ENCODE measurements around the gene USP11.

DNA sequence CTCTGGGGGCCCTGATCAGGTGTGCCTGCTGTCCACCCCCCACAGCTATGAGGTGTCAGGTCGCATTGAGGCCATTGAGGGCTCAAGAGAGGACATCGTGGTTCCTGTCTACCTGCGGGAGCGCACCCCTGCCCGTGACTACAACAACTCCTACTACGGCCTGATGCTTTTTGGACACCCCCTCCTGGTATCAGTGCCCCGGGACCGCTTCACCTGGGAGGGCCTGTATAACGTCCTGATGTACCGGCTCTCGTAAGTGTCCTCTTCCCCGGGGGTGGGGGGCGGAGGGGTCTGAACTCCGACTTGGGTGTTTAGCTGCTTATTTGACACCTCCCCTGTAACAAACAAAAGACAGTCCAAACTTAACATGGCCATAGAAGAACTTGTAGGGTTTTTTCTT lies 10.5 kb downstream of the USP11 start:
- TF ChIP-seq, protein P1, sequence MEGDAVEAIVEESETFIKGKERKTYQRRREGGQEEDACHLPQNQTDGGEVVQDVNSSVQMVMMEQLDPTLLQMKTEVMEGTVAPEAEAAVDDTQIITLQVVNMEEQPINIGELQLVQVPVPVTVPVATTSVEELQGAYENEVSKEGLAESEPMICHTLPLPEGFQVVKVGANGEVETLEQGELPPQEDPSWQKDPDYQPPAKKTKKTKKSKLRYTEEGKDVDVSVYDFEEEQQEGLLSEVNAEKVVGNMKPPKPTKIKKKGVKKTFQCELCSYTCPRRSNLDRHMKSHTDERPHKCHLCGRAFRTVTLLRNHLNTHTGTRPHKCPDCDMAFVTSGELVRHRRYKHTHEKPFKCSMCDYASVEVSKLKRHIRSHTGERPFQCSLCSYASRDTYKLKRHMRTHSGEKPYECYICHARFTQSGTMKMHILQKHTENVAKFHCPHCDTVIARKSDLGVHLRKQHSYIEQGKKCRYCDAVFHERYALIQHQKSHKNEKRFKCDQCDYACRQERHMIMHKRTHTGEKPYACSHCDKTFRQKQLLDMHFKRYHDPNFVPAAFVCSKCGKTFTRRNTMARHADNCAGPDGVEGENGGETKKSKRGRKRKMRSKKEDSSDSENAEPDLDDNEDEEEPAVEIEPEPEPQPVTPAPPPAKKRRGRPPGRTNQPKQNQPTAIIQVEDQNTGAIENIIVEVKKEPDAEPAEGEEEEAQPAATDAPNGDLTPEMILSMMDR (IDR thresholded peaks at IDR 0.05): no peak
- TF ChIP-seq POLR2A (IDR thresholded peaks at IDR 0.05): no peak
